ENCODE results near the gene SLC13A5.

Gene SLC13A5

DNA sequence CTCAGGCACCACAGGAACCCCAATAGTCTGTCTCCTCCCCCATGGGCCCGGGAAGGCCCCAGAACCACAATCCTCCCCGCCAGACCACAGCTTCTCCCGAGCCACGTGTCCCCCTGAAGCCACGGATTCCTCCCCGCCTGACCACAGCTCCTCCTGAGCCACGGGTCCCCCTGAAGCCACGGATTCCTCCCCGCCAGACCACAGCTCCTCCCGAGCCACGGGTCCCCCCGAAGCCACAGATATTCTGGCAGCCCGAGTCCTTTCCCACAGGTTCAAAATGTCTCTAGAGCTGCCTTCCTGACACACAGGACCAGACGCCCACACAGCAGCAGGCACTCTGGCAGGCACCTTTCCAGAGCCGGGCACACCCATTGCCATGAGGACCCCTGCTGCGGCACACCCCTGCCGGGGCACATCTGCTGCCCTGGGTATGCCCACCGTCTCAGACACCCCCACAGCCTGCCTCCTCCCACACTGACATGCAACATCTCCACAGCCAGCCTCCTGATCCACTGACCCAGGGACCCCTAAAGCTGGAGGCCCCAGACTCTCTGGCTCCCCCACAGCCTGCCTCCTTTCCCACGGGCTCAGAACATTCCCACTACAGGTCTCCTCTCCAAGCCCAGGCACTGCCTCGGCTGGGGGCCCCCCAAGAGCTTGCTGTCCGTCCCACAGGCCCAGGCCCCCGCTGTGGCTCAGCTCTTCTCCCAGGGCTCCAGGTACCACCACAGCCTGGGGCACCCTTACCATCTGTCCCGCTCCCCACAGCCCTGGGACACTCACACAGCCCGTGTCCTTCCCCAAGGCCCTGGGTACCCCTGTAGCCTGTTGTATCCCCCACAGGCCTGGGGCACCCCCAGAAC lies 74.9 kb downstream of the SLC13A5 start:
- no peak for DNase-seq (ENCODE audit: low read depth)

DNA sequence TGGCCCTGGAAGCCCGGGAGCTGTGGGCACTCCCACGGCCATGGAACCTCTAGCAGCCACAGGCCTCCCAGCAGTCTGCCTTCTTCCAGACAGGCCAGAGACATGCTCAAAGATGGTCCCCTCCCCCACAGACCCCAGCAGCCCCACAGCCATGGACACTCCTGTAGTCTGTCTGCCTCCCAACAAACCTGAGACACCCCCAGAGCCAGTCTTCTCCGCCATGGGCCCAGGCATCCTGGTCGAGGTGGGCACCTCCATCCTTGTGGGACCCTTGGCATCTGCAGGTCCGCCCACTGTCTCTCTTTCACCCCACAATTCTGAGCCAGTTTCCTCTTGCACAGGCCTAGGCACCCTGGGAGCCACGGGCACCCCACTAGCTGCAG lies 75.7 kb downstream of the SLC13A5 start:
- no peak for DNase-seq (ENCODE audit: low read depth)

DNA sequence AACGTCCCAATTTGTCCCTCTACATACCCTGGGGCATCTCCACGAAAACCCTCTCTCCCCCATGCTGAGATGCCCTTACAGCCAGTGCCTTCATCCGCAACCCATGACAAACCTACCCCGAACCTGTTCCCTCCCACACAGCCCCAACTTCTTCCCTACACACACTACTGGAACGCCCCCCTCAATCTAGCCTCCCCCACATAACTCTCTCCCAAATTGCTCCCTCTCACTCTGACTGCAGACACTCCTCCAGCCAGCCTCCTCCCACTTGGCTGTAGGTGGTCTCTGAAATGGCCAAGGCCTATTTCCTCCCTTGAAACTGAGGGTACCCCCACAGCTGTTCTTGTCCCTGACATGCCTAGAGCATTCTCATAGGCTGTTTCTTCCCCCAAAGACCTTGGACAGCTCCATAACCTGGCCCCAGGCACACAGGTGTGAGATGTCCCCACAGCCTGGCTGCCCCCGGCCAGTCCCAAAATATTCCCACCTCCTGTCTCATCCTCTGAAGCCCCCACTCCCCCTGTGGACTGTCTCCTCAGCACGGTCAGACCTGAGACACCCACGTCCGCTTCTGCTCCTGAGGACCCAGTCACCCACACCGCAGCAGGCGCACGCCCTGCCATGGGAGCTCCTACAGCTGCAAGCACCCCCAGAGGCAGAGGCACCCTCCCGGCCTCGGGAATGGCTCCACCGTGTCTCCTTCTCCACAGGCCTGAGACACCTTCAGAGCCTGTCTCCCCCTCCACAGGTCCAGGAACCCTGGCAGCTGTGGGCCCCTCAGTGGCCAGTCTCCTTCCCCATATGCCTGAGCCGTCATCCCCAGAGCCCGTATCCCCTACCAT lies 76.3 kb downstream of the SLC13A5 start:
- no peak for DNase-seq (ENCODE audit: low read depth)

DNA sequence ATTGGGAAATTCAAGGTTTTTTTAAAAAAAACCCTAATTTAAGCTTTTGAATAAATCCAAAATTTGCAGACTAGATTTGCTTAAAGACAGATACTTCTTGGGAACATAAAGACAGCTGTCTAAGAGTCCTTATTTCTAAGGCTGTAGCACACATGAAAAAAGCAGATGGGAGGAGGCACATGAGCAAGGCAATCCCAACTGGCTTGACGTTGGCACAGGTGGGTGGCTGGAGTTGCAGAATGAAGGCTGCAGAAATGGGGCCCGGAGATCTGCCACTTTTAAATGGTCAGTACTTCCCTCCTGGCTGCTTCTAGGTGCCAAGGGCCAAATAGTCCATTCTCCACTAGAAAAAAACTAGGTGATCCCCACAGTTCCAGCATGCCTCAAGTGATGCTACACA lies 77.1 kb downstream of the SLC13A5 start:
- no peak for DNase-seq (ENCODE audit: low read depth)

Data from activated T-cell treated with anti-CD3 and anti-CD28 coated beads for 24 hours (primary cell).